Measurements from ENCODE around the gene ETS2. TPM values are rescaled to one million over a fixed set of nuclear protein-coding genes. Genes with fewer than 3 reads are reported as not detected.

Gene ETS2
- polyA plus RNA-seq, 1 donor (not counting 4 experiments of a cell fraction or from before 2014, with no cell fraction given) = 58.5 TPM

- DNase-seq (ENCODE audit: low read depth, low spot score) (no peak), FAIRE-seq (no peak)
- dilution Hi-C loops (cut with MboI; ENCODE audit: extremely low pct_ligation_motif_present, low sequenced_read_pairs) = no loop called here
- no peak overlapping the region for H2AFZ ChIP-seq (ENCODE audit: control insufficient read depth, low read length)
- H3K4me3 ChIP-seq (ENCODE audit: control insufficient read depth in 2 of 3, extremely low read depth in 1 of 3, insufficient read depth in 2 of 3, low read depth in 1 of 3, low read length in 3 of 3) = no peak overlapping the region
- TF ChIP-seq EZH2 (IDR thresholded peaks at IDR 0.05; ENCODE audit: low read length) = no peak
- TF ChIP-seq CTCF (optimal IDR thresholded peaks at IDR 0.05 in 1 of 3, IDR thresholded peaks at IDR 0.05 in 1 of 3, conservative IDR thresholded peaks at IDR 0.05 in 1 of 3; ENCODE audit: extremely low read depth in 1 of 3, insufficient read depth in 2 of 3, low read length in 3 of 3) = no peak
- peaks cover 0 to 4% of the 10 kb centered on the region in 2 experiments for H3K36me3 ChIP-seq (ENCODE audit: control insufficient read depth in 2 of 2, extremely low read depth in 1 of 2, insufficient read depth in 2 of 2, low read length in 2 of 2)
- no peaks in the 10 kb centered on the region for H3K9me3 ChIP-seq (ENCODE audit: control insufficient read depth, low read depth, low read length)
- H3K79me2 ChIP-seq (ENCODE audit: control insufficient read depth, insufficient read depth, low read length) = peaks cover 25% of the 10 kb centered on the region
- peak overlapping the region; percentile 11 for H3K27ac ChIP-seq (ENCODE audit: control insufficient read depth, insufficient read depth, low read length)
- no peak overlapping the region for H3K9ac ChIP-seq (ENCODE audit: control insufficient read depth, extremely low read depth, insufficient read depth, low read length)
- no peaks in the 10 kb centered on the region for H3K27me3 ChIP-seq (ENCODE audit: control insufficient read depth, extremely low read depth, insufficient read depth, low read length)
- no peaks in the 10 kb centered on the region for H3K9me1 ChIP-seq (ENCODE audit: control insufficient read depth, extremely low read depth, insufficient read depth, low read length)
- peaks cover 43% of the 10 kb centered on the region for H3K4me1 ChIP-seq (ENCODE audit: control insufficient read depth, extremely low read depth, insufficient read depth, low read length)
- no peaks in the 10 kb centered on the region for H4K20me1 ChIP-seq (ENCODE audit: control insufficient read depth, extremely low read depth, insufficient read depth, low read length)
- no peak overlapping the region for H3K4me2 ChIP-seq (ENCODE audit: control insufficient read depth, extremely low read depth, insufficient read depth, low read depth, low read length)
Observed at GRCh38 chr21:38803075-38803660, 2.6 kb upstream of the ETS2 start.

GRCh38 chr21:38804030-38804788, 1.5 kb upstream of the ETS2 start:
- H3K36me3 ChIP-seq (ENCODE audit: control insufficient read depth in 2 of 2, extremely low read depth in 1 of 2, insufficient read depth in 2 of 2, low read length in 2 of 2) = peaks cover 0 to 10% of the 10 kb centered on the region in 2 experiments
- no peaks in the 10 kb centered on the region for H4K20me1 ChIP-seq (ENCODE audit: control insufficient read depth, extremely low read depth, insufficient read depth, low read length)
- H3K4me1 ChIP-seq (ENCODE audit: control insufficient read depth, extremely low read depth, insufficient read depth, low read length) = peaks cover 43% of the 10 kb centered on the region
- peak overlapping the region; percentile 97 for H3K27ac ChIP-seq (ENCODE audit: control insufficient read depth, insufficient read depth, low read length)
- no peak for TF ChIP-seq EZH2 (IDR thresholded peaks at IDR 0.05; ENCODE audit: low read length)
- TF ChIP-seq CTCF (optimal IDR thresholded peaks at IDR 0.05 in 1 of 3, IDR thresholded peaks at IDR 0.05 in 1 of 3, conservative IDR thresholded peaks at IDR 0.05 in 1 of 3; ENCODE audit: extremely low read depth in 1 of 3, insufficient read depth in 2 of 3, low read length in 3 of 3) = peak in 1 of 3 experiments; percentile 56
- peak overlapping the region; percentile 86 for H3K4me2 ChIP-seq (ENCODE audit: control insufficient read depth, extremely low read depth, insufficient read depth, low read depth, low read length)
- DNase-seq (ENCODE audit: low read depth, low spot score) (no peak), FAIRE-seq (no peak)
- dilution Hi-C loops (cut with MboI; ENCODE audit: extremely low pct_ligation_motif_present, low sequenced_read_pairs) = no loop called here
- peak overlapping the region; percentile 98 for H3K9ac ChIP-seq (ENCODE audit: control insufficient read depth, extremely low read depth, insufficient read depth, low read length)
- no peaks in the 10 kb centered on the region for H3K9me3 ChIP-seq (ENCODE audit: control insufficient read depth, low read depth, low read length)
- peaks cover 35% of the 10 kb centered on the region for H3K79me2 ChIP-seq (ENCODE audit: control insufficient read depth, insufficient read depth, low read length)
- peak overlapping the region in 1 of 3 experiments; percentile 15 for H3K4me3 ChIP-seq (ENCODE audit: control insufficient read depth in 2 of 3, extremely low read depth in 1 of 3, insufficient read depth in 2 of 3, low read depth in 1 of 3, low read length in 3 of 3)
- no peaks in the 10 kb centered on the region for H3K9me1 ChIP-seq (ENCODE audit: control insufficient read depth, extremely low read depth, insufficient read depth, low read length)
- H2AFZ ChIP-seq (ENCODE audit: control insufficient read depth, low read length) = no peak overlapping the region
- no peaks in the 10 kb centered on the region for H3K27me3 ChIP-seq (ENCODE audit: control insufficient read depth, extremely low read depth, insufficient read depth, low read length)
